HepG2 (cell line): ENCODE measurements around the gene CBY1. TPM values are rescaled to one million over a fixed set of nuclear protein-coding genes. Genes with fewer than 3 reads are reported as not detected.
A peak's percentile ranks its signal among the peaks of the same experiment; 100 is the strongest.

Experiments used
- ATAC-seq: fragments of 200-7000 bp; cut with Tn5 transposase; 3 replicates; pipeline ENCODE4 v1.9.1; 2020; ENCODE audit warnings: mild to moderate bottlenecking, moderate library complexity
- BruUV-seq: library from RNA; stranded (reverse); fragments of 400-500 nt; replicated peaks from 2 replicates; lab custom pipeline; 2021; lab: Mats Ljungman, UMichigan
- CTCF ChIA-PET: fragments of 300-600 bp; formaldehyde crosslinking; extraction: SDS; loops from one replicate; lab custom pipeline; 2021; ENCODE audit warnings: low total read pairs, inconsistent platforms, low intra/inter-chr PET ratio; lab: Yijun Ruan, JAX
- POLR2A ChIA-PET: fragments of 350-600 bp; sonication (Branson Sonifier 250); formaldehyde crosslinking; loops from one replicate; lab custom pipeline; 2020; ENCODE audit warnings: antibody characterized with exemption, inconsistent platforms; lab: Yijun Ruan, JAX
- DNase-seq: peaks from one replicate; pipeline ENCODE4 v3.0.0-alpha.2; 2015; ENCODE audit warnings: low spot score
- FAIRE-seq: peaks from 3 replicates; lab custom pipeline; 2011; peaks lifted over from hg19 to GRCh38; lab: Jason Lieb, UNC
- H2AFZ ChIP-seq: one replicate; pipeline ENCODE4 v1.6.1; 2011; ENCODE audit warnings: low read length, inconsistent platforms
- H3K27ac ChIP-seq: fragments of 300-600 bp; 3 replicates; pipeline ENCODE4 v1.8.0; 2011; ENCODE audit warnings: mixed run types, mild to moderate bottlenecking, mixed read lengths, low read length, inconsistent platforms; ENCODE audit not compliant: insufficient read depth; ENCODE audit errors: extremely low read length
- H3K27me3 ChIP-seq, 2 experiments: fragments of 200-600 bp in 1 of 2; 2 replicates in 1 of 2; 3 replicates in 1 of 2; pipeline versions ENCODE4 v1.6.0 to v1.8.0; 2011; ENCODE audit warnings: low read length in 2 of 2, mild to moderate bottlenecking in 2 of 2, moderate library complexity in 2 of 2, inconsistent platforms in 1 of 2; ENCODE audit not compliant: insufficient read depth in 2 of 2, control insufficient read depth in 1 of 2
- H3K36me3 ChIP-seq, 2 experiments: fragments of 200-600 bp in 1 of 2; replicated peaks in 1 of 2; 2 replicates in 1 of 2; 3 replicates in 1 of 2; pipeline versions ENCODE4 v1.5.1 to v1.8.0; 2011; ENCODE audit warnings: low read length in 2 of 2, inconsistent platforms in 1 of 2; ENCODE audit not compliant: insufficient read depth in 2 of 2, control insufficient read depth in 1 of 2
- H3K4me1 ChIP-seq: 2 replicates; pipeline ENCODE4 v1.5.1; 2012; ENCODE audit warnings: low read length, inconsistent platforms; ENCODE audit not compliant: insufficient read depth
- H3K4me2 ChIP-seq: 2 replicates; pipeline ENCODE4 v1.6.0; 2011; ENCODE audit warnings: low read depth, low read length, inconsistent platforms
- H3K4me3 ChIP-seq, 3 experiments: fragments of 200-600 bp in 1 of 3; sonication (generic), shearing (Covaris generic) in 1 of 3; replicated peaks in 1 of 3; 2 replicates each; pipeline ENCODE4 v1.5.1; 2011 to 2016; ENCODE audit warnings: low read length in 3 of 3, inconsistent platforms in 2 of 3, low read depth in 2 of 3, mild to moderate bottlenecking in 2 of 3, control low read depth in 1 of 3, mixed read lengths in 1 of 3; ENCODE audit not compliant: insufficient read depth in 1 of 3
- H3K79me2 ChIP-seq: one replicate; pipeline ENCODE4 v1.6.1; 2011; ENCODE audit warnings: low read length, inconsistent platforms; ENCODE audit not compliant: insufficient read depth
- H3K9ac ChIP-seq: 2 replicates; pipeline ENCODE4 v1.6.0; 2011; ENCODE audit warnings: mild to moderate bottlenecking, low read depth, low read length, inconsistent platforms; ENCODE audit not compliant: insufficient read depth
- H3K9me3 ChIP-seq: 2 replicates; pipeline ENCODE4 v1.5.1; 2012; ENCODE audit warnings: mild to moderate bottlenecking, low read length
- H4K20me1 ChIP-seq: 2 replicates; pipeline ENCODE4 v1.6.0; 2011; ENCODE audit warnings: inconsistent platforms, mild to moderate bottlenecking, low read length, moderate library complexity; ENCODE audit not compliant: insufficient read depth
- HMG20B ChIP-seq: conservative IDR thresholded peaks from 2 replicates; pipeline ENCODE4 v1.6.1; 2016; ENCODE audit warnings: missing genetic modification reagents, missing compliant biosample characterization
- ISL2 ChIP-seq: sonication (generic); formaldehyde crosslinking; IDR thresholded peaks from 2 replicates; pipeline ENCODE4 v1.5.0; 2020; ENCODE audit warnings: missing genetic modification reagents
- KLF13 ChIP-seq: sonication (generic); formaldehyde crosslinking; IDR thresholded peaks from 2 replicates; pipeline ENCODE4 v1.4.0; 2020; ENCODE audit warnings: mild to moderate bottlenecking, missing genetic modification reagents
- MAZ ChIP-seq, 2 experiments: sonication (generic) in 1 of 2; formaldehyde crosslinking in 1 of 2; IDR thresholded peaks; 2 replicates each; pipeline versions ENCODE4 v1.5.0 to v1.6.1; 2012 to 2020; ENCODE audit warnings: low read depth in 2 of 2, mild to moderate bottlenecking in 2 of 2, borderline replicate concordance in 1 of 2, improper control_type of control experiment in 1 of 2, low read length in 1 of 2, missing genetic modification reagents in 1 of 2, moderate library complexity in 1 of 2
- POLR2AphosphoS2 ChIP-seq: IDR thresholded peaks from 2 replicates; pipeline ENCODE4 v1.6.1; 2011; ENCODE audit warnings: low read depth, low read length, improper control_type of control experiment
- RBAK ChIP-seq: sonication (generic); formaldehyde crosslinking; IDR thresholded peaks from 2 replicates; pipeline ENCODE4 v1.5.1; 2020; ENCODE audit warnings: mild to moderate bottlenecking, missing genetic modification reagents
- REL ChIP-seq: sonication (generic); formaldehyde crosslinking; conservative IDR thresholded peaks from 2 replicates; pipeline ENCODE4 v1.8.0; 2022; ENCODE audit warnings: mild to moderate bottlenecking, missing genetic modification reagents, moderate library complexity
- SMC3 ChIP-seq: IDR thresholded peaks from 2 replicates; pipeline ENCODE4 v1.6.1; 2011; ENCODE audit warnings: low read length, improper control_type of control experiment
- TARDBP ChIP-seq: sonication (generic); formaldehyde crosslinking; IDR thresholded peaks from 2 replicates; pipeline ENCODE4 v1.8.0; 2022; ENCODE audit warnings: mild to moderate bottlenecking, missing genetic modification reagents
- TSC22D2 ChIP-seq: sonication (generic); formaldehyde crosslinking; IDR thresholded peaks from 2 replicates; pipeline ENCODE4 v1.5.1; 2020; ENCODE audit warnings: missing genetic modification reagents, mild to moderate bottlenecking, borderline replicate concordance
- WIZ ChIP-seq: sonication (generic); formaldehyde crosslinking; IDR thresholded peaks from 2 replicates; pipeline ENCODE4 v1.5.1; 2020; ENCODE audit warnings: mild to moderate bottlenecking, missing genetic modification reagents
- ZNF17 ChIP-seq: sonication (generic); formaldehyde crosslinking; IDR thresholded peaks from 2 replicates; pipeline ENCODE4 v1.5.0; 2020; ENCODE audit warnings: mild to moderate bottlenecking, missing genetic modification reagents
- ZNF777 ChIP-seq: sonication (generic); formaldehyde crosslinking; IDR thresholded peaks from 2 replicates; pipeline ENCODE4 v1.4.0; 2020; ENCODE audit warnings: missing genetic modification reagents
- ZNF816 ChIP-seq: sonication (generic); formaldehyde crosslinking; IDR thresholded peaks from 2 replicates; pipeline ENCODE4 v1.8.0; 2022; ENCODE audit warnings: missing genetic modification reagents, mild to moderate bottlenecking, borderline replicate concordance
- ZSCAN29 ChIP-seq: sonication (generic); formaldehyde crosslinking; conservative IDR thresholded peaks from 2 replicates; pipeline ENCODE4 v1.4.0; 2020; ENCODE audit warnings: mild to moderate bottlenecking, missing genetic modification reagents
- WGBS: methylation state at CpG from one replicate; pipeline ENCODE4 v1.1.6; 2017; ENCODE audit warnings: low lambda C conversion rate; 5-methylcytosine and 5-hydroxymethylcytosine counted together
- in situ Hi-C: cut with HindIII; loops from 2 replicates; pipeline ENCODE4 v1.10.0; 2017; ENCODE audit warnings: low pct_unique_long_range_greater_than_20kb; ENCODE audit not compliant: extremely low pct_ligation_motif_present
- intact Hi-C: fragments of 100-400 bp; cut with micrococcal nuclease; formaldehyde crosslinking; loops from one replicate; pipeline ENCODE4 v1.10.0; 2022; ENCODE audit not compliant: unreplicated experiment
- polyA plus RNA-seq, 8 experiments: library from polyadenylated mRNA; depleted of rRNA in 3 of 8; stranded (reverse) in 7 of 8; unstranded in 1 of 8; fragments of >200 nt; fragmentation: Illumina TruSeq in 4 of 8; extraction: Trizol in 4 of 8; gene quantifications; 2 replicates each; pipeline versions ENCODE4 v1.2.1 to v1.2.3, GENCODE V29; 2011 to 2016; ENCODE audit warnings: low read depth in 4 of 8, missing spikeins in 1 of 8, mixed read lengths in 1 of 8; ENCODE audit not compliant: insufficient read depth in 1 of 8
- total RNA-seq, 5 experiments: library from RNA; depleted of rRNA; stranded (reverse); fragments of >200 nt; fragmentation: Illumina TruSeq; extraction: Trizol; gene quantifications; 2 replicates each; pipeline ENCODE4 v1.2.3, GENCODE V29; 2016; ENCODE audit warnings: low read depth in 1 of 5
- TF ChIP-seq, protein P1 (sequence below): sonication (generic); formaldehyde crosslinking; IDR thresholded peaks from 2 replicates; pipeline ENCODE4 v1.4.0; 2020; ENCODE audit warnings: missing genetic modification reagents

The CBY1 gene
- total and polyA plus RNA-seq, 2 of the 13 experiments (the other 11 are each of a cell fraction or from before 2014, with no cell fraction given), result 19.7 to 20.3 TPM

DNA sequence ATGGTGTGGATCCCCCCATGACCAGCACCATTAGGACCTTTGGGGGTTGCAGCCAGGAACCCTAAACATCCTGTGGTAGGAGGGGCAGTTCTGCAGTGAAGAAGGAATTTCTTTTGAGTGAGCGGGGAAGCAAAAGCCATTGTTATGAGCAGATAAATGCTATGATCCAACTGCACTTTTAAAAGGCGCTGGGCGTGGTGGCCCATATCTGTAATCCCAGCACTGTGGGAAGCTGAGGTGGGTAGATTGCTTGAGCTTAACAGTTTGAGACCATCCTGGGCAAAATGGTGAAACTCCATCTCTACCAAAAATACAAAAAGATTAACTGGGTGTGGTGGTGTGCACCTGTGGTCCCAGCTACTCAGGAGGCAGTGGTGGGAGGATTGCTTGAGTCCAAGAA is 19.4 kb downstream of the CBY1 start:
- H4K20me1 ChIP-seq, result no peaks in the 10 kb centered on the region
- DNase-seq, result no peak
- in situ Hi-C loops (no loop called here), intact Hi-C loops (no loop called here)
- no peaks in the 10 kb centered on the region for H3K9me3 ChIP-seq
- CTCF ChIA-PET, result no interaction called here
- no peaks in the 10 kb centered on the region for H3K27me3 ChIP-seq
- no peak for ATAC-seq
- no peak overlapping the region for H3K9ac ChIP-seq
- no peak overlapping the region for H3K4me2 ChIP-seq
- no peaks in the 10 kb centered on the region for H3K79me2 ChIP-seq
- H3K4me3 ChIP-seq, result no peak overlapping the region
- no TSS peak for BruUV-seq
- H3K27ac ChIP-seq, result no peak overlapping the region
- peaks cover 4 to 8% of the 10 kb centered on the region in 2 experiments; a peak in 3 of 5 replicates for H3K36me3 ChIP-seq
- H3K4me1 ChIP-seq, result peaks cover 18% of the 10 kb centered on the region; the same call in 1 of the 2 replicates
- 98% methylated on average over 3 of the region's 3 CpGs for WGBS
- no peak overlapping the region for H2AFZ ChIP-seq
- no peak for FAIRE-seq
- no peak for TF ChIP-seq ZNF816
- no peak for TF ChIP-seq TARDBP (CRISPR knock-in tag)
- TF ChIP-seq SMC3, result no peak
- TF ChIP-seq ZNF777 (CRISPR knock-in tag), result no peak
- TF ChIP-seq MAZ (IDR thresholded peaks at IDR 0.05; ENCODE audit: borderline replicate concordance, low read depth, low read length), result no peak
- no peak for TF ChIP-seq MAZ (CRISPR knock-in tag; IDR thresholded peaks at IDR 0.05; ENCODE audit: low read depth)
- TF ChIP-seq REL (CRISPR knock-in tag), result no peak
- POLR2A ChIA-PET, result no interaction called here

DNA sequence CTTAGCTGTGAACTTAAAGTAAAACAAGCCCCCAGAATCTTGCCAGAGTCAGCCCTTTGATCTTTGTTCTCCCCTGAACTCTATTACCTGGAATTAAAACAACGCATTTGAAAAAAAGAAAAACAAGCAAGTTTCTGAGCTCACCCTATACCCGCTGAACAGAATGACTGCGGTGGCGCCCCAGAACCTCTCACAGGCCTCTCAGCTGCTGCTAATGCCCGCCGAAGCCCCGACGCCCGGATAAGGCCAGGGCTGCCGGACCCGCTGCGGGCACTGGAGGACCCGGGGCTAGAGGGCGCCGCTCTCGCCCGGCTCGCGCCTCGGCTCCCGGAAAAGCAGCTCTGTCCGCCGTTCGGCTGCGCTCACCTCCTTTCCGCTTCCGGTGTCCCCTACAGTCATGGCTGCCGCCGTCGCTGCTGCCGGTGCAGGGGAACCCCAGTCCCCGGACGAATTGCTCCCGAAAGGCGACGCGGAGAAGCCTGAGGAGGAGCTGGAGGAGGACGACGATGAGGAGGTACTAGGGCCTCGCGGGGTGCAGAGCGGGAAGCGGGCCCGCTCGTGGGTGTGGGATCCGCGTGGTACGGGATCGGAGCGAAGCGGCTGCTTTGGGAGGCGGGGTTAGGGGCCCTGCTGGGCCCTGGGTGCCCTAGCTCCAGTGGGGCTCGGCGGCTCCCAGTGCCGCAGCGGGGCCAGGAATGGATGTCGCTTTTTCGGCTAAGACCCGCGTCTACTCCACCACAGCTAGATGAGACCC is 25.3 kb downstream of the CBY1 start, which contains the start of gene TOMM22:
Gene TOMM22, plus strand, starts transcription at position 376 of the 754 bp plus-strand sequence. Its CDS starts 22 bp downstream, at position 398.
- Histone ChIP-seq H3K79me2 (peaks cover 11% of the 10 kb centered on the region), H3K27ac (peak within 1 kb of the TSS; percentile 76), H3K9me3 (no peaks in the 10 kb centered on the region), H3K4me1 (peaks cover 30% of the 10 kb centered on the region), H3K4me2 (peak within 1 kb of the TSS; percentile 94), H2AFZ (no peak within 1 kb of the TSS), H3K36me3 (peaks cover 11 to 32% of the 10 kb centered on the region in 2 experiments; a peak in 4 of 5 replicates), H3K4me3 (peak within 1 kb of the TSS; percentile 98 to 99 (median 99)), H3K27me3 (no peaks in the 10 kb centered on the region), H4K20me1 (no peaks in the 10 kb centered on the region), H3K9ac (peak within 1 kb of the TSS; percentile 94)
- in situ Hi-C loops, result no loop called here
- ChIA-PET CTCF (no interaction called here), POLR2A (interaction anchor here (0.7 to 4.7 kb wide), 15 partner anchors 10 to 283 kb away, joined by 3 to 102 read pairs (median 4); partner anchors contain the start of genes GTPBP1, JOSD1, NPTXR and SUN2)
- peak; percentile 75 for DNase-seq
- ATAC-seq, result peak; percentile 99
- no peak for FAIRE-seq
- 0% methylated on average over 8 of the region's 60 CpGs for WGBS
- intact Hi-C loops, result no loop called here
- BruUV-seq, result no TSS peak
- TF ChIP-seq POLR2AphosphoS2 (no peak), ZSCAN29 (no peak), WIZ (CRISPR knock-in tag) (peak; percentile 71; the same call in 1 of the 2 replicates), HMG20B (CRISPR knock-in tag) (peak; percentile 84), RBAK (CRISPR knock-in tag) (no peak), TSC22D2 (CRISPR knock-in tag) (0 out of 2 replicates have a peak, but pooled peaks have one; percentile 79), ZNF17 (no peak), ISL2 (CRISPR knock-in tag) (peak; percentile 92), KLF13 (no peak)
- TF ChIP-seq, protein P1, sequence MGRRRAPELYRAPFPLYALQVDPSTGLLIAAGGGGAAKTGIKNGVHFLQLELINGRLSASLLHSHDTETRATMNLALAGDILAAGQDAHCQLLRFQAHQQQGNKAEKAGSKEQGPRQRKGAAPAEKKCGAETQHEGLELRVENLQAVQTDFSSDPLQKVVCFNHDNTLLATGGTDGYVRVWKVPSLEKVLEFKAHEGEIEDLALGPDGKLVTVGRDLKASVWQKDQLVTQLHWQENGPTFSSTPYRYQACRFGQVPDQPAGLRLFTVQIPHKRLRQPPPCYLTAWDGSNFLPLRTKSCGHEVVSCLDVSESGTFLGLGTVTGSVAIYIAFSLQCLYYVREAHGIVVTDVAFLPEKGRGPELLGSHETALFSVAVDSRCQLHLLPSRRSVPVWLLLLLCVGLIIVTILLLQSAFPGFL, result no peak
